Activated CD8-positive, alpha-beta memory T cell treated with anti-CD3 and anti-CD28 coated beads, Interleukin-2, amount 50 U/mL, for 24 hours (primary cell): ENCODE data around the gene CTBP2.

Experiments used
- DNase-seq: peaks from one replicate; pipeline ENCODE4 v3.0.0-alpha.2; 2020; ENCODE audit errors: extremely low read depth

CTBP2 gene

DNA sequence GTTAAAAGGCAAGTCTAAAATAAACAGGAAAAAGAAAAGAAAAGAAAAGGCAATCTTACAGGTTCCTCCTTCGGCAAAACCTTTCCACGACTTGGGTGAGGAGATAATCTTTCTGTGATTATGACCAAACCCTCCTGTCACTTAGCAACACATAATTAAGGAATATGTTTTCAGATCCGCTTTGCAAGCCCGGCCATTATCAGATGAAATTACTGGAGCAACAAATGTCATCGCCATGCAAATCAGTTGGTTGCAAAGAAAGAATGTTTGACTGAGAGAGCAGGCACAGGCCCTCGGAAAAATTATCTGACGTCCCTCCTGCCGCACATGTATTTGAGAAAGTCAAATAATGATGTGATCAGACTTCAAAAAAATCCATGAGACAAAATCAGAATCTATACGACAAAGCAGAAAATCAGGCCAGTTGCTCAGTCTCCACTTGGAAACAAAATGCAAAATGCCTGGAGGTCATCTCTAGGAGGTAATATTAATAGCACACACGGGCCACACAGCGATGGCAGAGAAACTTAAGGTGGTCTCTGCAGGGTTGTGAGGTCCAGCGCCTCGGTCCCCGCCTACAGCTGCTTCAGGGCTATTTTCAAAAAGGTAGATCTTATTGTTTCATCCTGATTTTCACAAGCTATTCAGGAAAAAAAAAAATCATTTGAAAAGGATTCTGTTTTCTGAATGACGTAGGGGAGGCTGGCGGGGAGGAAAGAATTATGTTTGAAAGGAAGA, 135.7 kb downstream of the CTBP2 start:
- no peak for DNase-seq

DNA sequence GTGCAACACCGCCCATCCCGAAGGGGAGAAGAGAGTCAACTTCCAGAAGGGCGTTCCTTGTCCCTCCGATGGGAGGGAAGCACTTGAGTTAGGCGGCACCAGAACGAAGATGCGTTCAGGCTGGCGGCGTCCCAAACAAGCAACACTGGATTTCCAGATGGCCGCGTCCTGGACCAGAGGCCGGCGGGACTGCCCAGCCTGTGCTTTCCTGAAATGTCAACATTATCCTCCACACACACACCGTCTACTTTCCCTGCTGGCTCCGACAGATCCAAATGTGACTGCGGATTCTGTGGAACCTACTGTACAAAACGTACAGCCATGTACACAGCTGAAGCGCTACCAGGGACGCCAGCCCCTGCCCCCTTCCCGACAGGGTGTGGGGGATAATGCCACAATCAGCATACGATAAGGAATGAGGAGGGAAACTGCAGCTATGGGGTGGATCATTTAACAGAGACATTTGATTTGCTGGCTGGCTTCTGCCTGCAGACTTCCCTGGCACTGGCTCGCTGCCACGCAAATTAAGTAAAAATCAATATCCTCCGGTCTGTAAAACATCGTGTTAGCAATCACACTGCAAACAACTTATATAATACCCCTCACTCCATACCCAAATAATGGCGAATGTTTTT, 136.4 kb downstream of the CTBP2 start:
- DNase-seq, result no peak

DNA sequence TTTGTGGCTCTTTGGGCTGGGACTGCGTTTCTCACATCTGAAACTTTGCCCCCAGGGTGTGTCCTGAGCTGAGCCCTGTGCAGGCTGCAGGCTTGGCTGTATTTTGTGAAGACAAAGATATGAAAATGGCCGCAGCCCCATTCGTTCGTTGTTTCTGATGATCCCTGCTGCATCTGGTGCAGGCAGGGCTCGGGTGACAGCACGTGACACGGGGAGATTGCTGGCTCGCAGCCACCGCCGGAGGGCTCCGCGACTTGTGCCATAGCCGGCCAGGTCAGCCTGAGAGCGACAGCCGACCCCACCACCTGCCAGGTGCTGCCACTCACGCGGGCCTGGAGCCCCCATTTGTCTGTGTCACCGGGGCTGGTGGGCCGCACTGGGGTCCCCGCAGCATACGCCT, 137.1 kb downstream of the CTBP2 start:
- no peak for DNase-seq

DNA sequence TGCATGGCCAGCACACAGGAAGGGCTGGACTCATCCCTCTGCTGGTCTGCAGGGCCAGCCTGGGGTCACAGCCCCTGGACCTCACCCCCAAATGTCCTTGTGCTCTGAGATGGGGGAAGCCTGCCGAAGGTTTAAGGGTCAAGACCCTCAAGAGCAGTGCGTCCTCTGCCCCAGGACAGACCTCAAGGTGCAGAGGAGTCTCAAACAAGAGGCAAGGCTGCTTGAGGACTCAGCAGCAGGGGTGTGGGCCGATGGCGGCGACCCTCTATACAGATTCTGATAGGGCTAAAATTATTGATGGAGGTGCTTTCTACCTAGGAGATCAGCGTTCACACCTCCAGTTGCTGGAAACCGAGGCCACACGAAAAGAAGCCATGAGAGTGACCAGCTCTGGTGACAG, 137.7 kb downstream of the CTBP2 start:
- DNase-seq, result no peak

DNA sequence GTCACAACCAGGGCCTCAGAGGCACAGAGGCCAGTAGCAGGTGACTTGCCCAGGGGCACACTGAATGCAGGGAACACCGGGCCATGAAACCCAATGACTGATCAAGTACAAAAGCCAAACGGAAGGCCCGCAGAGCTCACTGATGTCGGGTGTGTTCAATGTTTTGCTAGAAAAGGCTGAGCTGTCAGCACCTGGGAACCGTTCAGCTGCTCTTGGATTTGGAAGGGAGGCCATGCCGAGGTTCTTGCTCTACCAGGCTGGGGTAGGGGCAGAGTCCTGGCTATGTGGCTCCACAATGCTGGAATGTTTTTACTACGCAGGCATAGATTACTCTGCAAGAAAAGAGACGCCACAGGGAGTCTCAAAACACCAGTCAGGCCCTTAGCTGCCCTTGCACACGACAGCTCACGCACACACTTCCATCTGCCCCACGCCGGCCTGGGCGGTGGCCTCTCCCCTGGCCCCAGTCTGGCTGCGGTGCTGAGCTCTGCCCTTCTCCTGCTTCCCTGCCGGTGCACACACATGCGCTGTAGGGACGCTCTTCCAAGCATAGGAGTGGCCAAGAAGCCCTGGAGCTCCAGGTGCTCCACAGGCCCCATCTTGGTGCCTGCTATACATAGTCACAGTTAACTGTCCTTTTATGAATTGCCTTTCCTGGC, 138.5 kb downstream of the CTBP2 start:
- no peak for DNase-seq

DNA sequence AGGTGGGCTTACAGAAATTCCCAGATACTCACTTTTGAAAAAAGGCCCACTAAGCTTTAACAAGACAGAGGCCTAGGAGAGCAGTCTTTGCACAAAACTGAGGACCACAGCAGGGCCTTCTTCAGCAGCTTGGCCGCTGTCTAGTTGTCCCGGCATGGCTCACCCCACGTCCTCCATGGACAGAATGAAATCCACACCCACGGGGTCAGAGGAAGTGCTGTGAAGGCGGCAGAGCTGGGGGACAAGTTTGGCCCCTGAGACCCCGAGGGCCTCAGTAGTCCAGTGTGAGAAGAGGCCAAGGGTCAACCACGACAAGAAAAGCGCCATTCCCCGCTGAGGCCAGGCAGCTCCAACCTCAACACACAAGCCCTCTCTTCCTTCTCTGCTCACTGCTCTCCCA, 139.5 kb downstream of the CTBP2 start:
- DNase-seq, result no peak

DNA sequence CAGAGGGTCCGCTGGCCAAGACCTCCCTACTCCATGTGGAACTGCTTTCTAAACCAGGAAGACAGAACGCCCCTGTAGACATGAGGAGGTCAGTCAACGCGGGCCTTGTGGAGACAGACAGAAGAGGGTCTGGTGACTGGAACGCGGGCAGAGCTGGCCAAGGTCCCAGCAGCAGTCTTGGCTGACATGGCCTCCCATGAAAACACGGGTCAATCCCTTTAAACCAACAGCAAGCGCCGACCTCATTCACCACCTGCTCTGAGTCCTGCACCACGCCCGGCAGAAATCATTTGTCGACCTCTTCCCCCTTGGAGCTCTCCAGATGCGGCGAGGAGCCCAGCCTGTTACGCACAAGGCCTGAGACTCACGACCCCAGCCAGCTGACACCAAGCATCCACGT, 140.0 kb downstream of the CTBP2 start:
- DNase-seq, result no peak

DNA sequence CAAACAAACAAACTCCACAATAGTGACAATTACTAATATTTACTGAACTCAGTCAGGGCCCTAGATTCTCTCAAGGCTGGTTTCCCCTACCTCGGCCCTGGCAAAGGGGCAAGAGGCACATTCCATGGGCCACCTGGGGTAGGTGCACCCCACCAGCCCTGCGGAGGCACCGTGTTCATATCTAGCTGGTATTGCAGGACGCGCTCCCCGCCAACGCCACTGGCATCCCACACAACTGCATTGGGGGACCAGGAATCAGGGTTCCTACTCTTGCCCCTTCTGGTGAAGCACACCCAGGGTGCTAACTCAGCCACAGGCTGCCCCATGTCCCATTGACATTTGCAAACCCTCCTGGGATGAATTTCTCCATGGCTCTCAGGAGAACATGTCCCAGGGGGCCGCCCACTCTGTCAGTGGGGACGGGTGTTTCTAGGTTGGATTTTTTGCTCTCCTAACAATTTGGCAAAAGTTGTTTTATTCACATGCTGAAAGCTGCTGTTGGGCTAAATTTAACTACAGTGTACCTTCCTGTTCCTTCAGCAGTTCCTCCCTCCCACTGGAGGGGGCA, 141.7 kb downstream of the CTBP2 start:
- no peak for DNase-seq

DNA sequence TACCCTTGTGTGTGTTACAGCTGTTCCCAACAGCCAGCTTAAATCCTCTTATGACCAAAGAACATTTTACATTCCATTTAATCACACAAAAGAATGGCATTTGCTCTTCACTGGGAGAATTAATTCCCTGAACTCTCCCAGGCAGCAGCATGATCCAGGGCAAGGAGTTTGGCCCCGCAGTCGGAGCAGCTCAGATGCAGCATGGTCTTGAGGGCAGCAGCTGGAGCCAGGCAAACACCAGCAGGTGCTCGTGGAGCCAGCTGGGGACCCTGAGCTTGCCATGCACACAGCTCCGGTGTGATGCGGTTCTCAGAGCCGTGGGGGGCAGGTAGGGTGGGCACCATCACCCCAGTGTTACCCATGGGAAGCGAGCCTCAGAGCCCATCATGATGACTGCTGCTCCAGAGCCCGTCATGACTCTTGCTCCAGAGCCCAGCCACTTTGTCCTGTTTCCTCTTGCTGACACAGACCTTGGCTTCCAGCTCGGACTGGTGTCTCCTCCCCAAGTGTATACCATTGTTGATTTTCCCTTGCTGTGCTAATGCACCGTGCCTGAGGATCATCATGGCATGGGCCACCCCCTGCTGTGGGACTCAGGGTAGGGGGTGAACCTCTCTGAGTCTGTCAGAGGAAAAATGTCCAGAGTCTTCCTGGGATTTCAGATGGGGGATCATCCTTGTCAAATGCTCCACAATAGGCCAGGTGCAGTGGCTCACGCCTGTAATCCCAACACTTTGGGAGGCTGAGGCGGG, 142.6 kb downstream of the CTBP2 start:
- no peak for DNase-seq

DNA sequence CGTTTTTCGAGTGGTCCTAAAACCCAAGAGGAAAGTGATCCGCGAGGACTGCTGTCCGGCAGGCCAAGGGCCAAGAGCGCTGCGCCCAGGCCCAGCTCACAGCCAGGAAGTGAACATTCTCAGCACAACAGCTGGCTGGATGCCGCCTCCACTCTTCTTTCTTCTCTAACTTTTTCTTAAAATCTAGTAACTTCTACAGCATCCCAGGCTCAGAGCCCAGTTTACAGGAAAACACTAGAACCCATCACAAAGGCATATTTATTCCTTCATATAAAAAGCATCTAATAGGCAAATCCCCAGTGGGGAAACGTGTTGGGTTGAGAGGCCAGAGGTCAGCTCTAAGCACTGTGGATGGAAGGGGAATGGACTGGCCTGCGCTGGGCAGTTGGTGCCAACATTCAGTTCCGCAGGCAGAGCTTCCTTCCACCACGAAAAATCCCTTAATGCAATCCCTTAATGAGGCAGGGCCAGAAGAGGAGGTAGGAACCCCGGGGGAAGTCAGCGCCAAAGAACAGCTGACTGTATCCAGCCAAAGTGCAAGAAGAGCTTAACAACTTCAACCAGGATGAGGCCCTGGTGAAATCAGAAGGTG, 143.7 kb downstream of the CTBP2 start:
- no peak for DNase-seq

DNA sequence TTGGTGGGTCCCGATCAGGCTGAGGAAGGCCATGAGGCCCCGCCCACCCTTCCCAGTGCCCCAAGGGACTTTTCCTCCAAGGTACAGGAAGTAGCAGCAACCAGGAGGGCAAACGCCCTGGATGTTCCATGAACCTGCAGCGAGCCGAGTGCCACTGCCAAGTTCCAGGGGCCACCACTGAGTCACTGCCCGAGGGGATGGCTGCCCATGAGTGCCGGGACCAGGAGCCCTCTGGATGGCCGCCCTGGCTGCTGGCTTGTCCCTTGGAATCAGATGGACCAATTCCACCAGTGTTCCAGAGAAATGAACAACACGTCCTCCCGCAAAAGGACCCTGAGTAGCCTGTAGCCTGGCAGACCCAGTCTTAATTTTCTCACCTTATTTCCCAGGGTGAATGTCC, 144.2 kb downstream of the CTBP2 start:
- no peak for DNase-seq

DNA sequence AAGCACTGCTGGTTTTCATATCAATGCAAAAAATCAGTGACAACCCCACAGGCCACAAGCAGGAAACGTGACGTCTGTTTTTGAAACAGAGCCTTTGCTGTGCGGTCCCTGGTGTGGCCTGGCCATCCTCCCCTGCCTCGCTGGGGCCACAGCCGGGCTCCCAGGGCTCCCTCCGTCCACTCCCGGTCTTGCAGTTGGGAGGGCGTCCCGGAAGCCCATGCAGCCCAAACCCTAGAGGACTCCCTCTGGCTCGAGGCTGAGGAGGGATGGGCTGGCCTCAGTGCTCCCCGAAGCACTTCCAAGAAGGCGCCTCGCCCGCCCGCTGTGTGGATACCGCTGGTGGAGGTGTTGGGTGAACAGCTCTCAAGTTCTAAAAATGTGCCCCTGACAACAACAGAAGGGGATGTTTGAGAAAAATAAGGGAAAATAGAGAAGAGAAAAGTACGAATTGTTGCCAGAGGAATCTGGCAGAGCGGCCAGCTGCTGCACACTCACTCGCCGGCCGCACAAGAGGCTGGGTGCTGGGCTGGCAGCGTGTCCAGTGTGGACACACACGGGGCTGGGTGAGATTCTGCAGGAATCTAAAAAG, 144.9 kb downstream of the CTBP2 start:
- no peak for DNase-seq

DNA sequence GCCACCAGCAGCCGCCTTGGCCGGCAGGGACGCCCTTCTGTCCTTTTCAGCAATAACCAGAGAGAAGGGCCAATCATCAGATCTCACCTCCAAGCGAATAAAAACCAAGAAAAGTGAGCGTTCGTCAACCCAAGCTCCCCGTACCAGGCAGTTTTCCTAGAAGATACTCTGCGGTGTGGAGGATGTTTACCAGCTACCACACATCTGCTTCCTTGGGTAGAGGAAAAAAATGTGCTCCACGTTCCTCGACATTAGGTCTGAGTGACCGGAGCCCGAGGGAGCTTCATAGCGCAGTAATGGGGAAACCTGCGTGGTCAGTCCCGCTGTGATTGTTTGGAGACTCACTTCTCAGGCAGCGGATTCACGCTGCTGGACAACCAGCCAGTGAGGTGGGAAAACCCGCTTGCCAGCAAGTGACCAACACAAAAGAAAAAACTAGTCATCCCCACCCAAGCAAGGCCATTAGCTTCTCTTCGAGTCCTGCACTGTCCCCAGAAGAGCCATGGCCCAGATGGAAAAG, 145.5 kb downstream of the CTBP2 start:
- DNase-seq, result no peak

DNA sequence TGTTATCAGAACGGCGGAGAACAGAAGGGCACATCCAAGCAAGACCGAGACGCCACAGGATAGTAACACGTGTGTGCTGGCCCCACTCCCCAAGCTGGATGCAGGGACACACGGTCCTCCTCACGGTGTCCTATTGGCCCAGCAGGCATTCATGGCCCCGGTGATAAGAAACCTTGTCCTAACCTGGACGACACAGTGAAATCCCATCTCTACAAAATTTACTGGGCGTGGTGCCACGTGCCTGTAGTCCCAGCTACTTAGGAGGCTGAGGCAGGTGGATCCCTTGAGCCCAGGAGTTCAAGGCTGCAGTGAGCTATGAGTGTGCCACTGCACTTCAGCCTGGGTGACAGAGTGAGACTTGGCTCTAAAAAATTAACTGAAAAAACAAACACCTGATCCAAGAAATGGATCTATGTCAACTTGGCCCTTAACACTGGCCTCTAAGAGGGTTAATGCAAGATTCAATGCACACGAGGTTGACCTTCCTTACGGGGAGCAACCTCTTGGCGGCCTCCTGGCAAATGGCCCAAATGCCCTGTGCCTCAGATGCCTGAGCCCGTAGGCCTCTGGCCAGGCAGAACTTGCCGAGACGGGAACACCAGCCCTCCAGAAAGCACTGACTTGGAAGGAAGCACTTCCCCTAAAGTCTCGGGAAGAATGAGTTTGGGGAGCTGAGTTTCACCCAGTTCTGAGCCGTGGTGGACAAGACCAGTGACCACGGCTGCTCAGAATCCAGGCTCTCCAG, 146.1 kb downstream of the CTBP2 start:
- no peak for DNase-seq

DNA sequence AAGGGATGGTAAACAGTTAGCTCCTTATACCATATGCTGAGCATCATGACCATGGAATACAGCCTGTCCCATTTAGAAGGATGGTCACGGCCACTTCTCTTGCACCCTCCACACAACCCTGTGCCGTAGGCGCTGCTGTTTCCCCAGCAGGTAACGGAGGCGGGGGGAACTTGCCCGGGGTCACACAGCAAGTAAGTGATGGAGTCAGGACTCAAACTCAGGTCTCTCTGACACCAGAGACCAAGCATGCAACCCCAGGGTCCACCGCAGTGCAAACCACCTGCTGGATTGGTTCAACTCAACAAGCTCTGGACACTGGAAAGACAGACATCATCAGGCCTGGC, 146.9 kb downstream of the CTBP2 start:
- no peak for DNase-seq

DNA sequence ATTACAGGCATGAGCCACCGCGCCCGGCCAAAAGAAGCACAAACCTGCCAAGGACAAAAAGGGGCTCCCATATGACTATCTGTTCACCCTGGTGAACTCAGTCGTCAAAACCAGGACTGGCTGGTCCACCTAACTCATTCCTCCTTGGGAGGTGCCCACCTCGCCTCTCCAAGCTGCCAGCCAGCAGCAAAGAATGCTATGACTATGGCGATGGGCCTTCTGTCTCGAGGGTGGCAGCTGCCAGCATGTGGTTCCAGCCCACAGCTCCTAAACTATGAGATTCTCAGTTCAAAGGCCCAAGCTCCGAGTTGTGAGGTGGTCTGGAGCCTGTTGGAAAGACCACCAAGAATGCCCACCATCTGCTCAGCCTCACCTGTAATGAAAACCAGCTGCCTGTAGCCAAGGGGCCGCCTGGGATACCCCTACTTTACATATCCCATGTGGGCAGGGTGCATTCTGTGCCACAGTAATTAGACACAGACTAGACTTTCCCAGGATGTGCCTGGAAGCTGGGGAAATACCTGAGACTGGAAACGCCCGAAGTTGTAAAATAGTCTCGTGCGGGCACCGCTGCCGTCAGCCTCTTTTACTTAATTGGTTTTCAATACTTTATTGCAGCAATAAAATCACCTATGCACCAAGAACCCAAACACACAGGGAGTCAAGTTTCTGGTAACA, 147.4 kb downstream of the CTBP2 start:
- no peak for DNase-seq

DNA sequence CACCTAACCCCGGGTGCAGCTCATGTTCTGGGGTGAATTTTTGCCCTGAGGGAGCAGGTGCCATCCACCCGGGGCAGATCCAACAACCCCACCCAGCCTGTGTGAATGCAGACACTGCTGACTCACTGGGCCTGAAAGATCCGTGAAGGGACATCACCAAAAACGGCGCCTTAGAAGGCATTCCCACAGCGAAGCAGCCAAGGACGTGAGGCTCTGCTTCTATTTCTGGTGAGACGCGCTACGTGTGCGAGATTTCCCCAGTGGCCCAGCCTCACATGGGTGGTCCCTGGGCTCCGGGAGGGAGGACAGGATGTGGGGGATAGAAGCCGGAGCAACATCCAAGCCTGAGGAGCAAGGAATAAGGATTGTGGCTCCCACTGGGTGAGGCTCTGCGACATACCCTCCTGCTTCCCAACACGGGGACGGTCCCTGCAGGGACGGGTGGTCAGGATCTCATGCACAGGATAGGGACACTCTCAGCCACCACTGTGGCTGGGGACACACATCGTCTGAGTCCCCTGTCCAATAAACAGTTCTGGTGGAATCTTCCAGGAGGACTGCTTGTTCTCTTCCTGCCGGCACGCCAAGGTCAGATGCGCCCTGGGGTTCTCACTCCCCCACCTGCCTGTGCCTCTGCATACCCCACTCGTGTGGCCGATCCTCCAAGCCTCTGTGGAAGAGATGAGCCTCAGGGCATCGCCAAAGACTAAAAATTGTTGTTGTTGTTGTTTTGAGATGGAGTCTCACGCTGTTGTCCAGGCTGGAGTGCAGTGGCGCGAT, 148.2 kb downstream of the CTBP2 start:
- DNase-seq, result no peak

DNA sequence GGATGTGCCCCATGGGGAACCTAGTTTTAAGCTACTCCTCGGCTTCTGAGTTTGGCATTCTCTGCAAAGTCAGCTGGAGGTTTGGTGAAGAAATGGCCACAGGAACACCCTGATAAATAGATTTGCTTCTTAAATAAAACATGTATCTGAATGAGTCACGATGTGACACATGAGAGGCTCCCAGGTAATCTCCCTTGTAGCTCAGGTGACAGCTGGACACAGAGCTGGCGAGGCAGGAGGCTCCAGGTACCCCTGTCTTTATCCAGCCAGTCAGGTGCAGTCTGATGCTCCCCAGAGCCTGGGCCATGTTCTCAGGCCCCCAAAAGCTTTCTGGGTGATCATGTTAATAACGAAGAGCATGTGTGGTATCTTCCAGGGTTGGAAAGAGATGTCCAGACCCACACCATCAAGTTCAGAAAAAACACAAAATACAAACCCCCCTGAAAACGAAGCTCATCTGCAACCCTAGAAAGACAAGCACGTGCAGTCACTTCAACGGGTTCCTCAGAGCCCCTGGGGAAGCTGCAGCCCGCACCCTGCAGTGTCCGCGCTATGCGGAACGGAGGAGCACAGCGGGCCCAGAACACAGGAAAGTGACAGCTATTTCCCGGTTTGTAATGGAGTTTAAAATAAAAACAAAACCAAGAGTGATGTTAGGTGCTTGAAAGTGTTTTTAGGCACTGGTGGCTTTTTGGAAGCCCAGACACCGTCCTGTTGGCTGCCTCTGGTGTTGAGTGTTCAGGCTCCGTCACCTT, 149.0 kb downstream of the CTBP2 start:
- DNase-seq, result no peak
